ENCODE measurements around the gene KIN. TPM values are rescaled to one million over a fixed set of nuclear protein-coding genes. Genes with fewer than 3 reads are reported as not detected.

The KIN gene
- total RNA-seq, 1 experiment from 2014 or later: 8.4 TPM

Other genes starting within 250 kb of the KIN start
- gene ITIH5, start 121.0 kb downstream of the KIN start, total RNA-seq (2021; ENCODE audit: unreplicated experiment): not detected
- 0.67 TPM for gene ITIH2, start 84.7 kb downstream of the KIN start, total RNA-seq (2021; ENCODE audit: unreplicated experiment)
- 189 TPM for gene ATP5F1C, start 184 bp upstream of the KIN start, total RNA-seq (2021; ENCODE audit: unreplicated experiment)
- gene TAF3, start 30.5 kb upstream of the KIN start, total RNA-seq (2021; ENCODE audit: unreplicated experiment): 5.5 TPM

Measured in Panc1 (cell line).